Peyer's patch (tissue), 4 donors: ENCODE results near the gene TNC.

Source experiments
- CTCF ChIP-seq, 6 experiments: fragments of 450-650 bp in 4 of 6; fragments of 200-600 bp in 2 of 6; sonication (generic) in 1 of 6; IDR thresholded peaks; one replicate each; pipeline ENCODE4 v1.5.1; 2017 to 2019; ENCODE audit warnings: antibody characterized with exemption in 6 of 6, mild to moderate bottlenecking in 3 of 6, moderate library complexity in 1 of 6
- POLR2A ChIP-seq, 2 donors: fragments of 450-650 bp; IDR thresholded peaks; one replicate each; pipeline ENCODE4 v1.5.1; 2017; ENCODE audit warnings: antibody characterized with exemption in 2 of 2, mild to moderate bottlenecking in 2 of 2, moderate library complexity in 2 of 2

DNA sequence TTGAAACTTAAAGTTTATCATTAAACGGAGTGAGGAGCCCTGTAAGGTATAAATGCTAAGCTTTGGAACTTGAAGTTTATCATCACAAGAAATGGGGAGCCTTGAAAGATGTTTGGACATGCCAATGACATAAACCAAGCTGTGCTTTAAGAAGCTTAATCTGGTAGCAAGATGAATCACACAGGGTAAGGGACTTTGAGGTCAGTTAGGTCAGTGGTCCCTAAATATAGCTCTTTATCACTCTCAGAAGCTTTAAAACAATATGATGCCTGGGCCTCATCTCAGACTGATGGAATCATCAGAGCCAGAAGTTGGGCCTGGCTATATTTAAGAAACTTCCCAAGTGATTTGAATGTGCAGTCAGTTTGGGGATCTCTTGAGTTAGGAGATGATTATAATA, 85.7 kb downstream of the TNC start:
- no peak for TF ChIP-seq CTCF (IDR thresholded peaks at IDR 0.05)
- no peak for TF ChIP-seq POLR2A (IDR thresholded peaks at IDR 0.05)
